K562 (cell line): Measurements from ENCODE around the gene C16orf74. TPM values are rescaled to one million over a fixed set of nuclear protein-coding genes. Genes with fewer than 3 reads are reported as not detected.

ENCODE experiments used
- ATAC-seq: fragments of 200-7000 bp; cut with Tn5 transposase; 3 replicates; pipeline ENCODE4 v1.9.1; 2020; ENCODE audit warnings: moderate library complexity
- BruUV-seq: library from RNA; stranded (reverse); fragments of 400-500 nt; replicated peaks from 2 replicates; lab custom pipeline; 2021; lab: Mats Ljungman, UMichigan
- CTCF ChIA-PET: fragments of 300-600 bp; formaldehyde crosslinking; extraction: SDS; loops from one replicate; lab custom pipeline; 2021; ENCODE audit warnings: low intra/inter-chr PET ratio; lab: Yijun Ruan, JAX
- POLR2A ChIA-PET: fragments of 300-600, 350-650 bp; sonication (Branson Sonifier 250); formaldehyde crosslinking; extraction: SDS; loops from one replicate; lab custom pipeline; 2021; ENCODE audit warnings: antibody characterized with exemption, inconsistent platforms; lab: Yijun Ruan, JAX
- DNase-seq, 4 experiments: peaks; one replicate each; pipeline versions ENCODE4 v3.0.0 to v3.0.0-alpha.2; 2011 to 2018; ENCODE audit warnings: low spot score in 3 of 4, mixed read lengths in 3 of 4; ENCODE audit errors: extremely low read depth in 1 of 4
- FAIRE-seq: peaks from 2 replicates; lab custom pipeline; 2011; peaks lifted over from hg19 to GRCh38; lab: Jason Lieb, UNC
- H2AFZ ChIP-seq: 2 replicates; pipeline ENCODE4 v1.6.0; 2011; ENCODE audit warnings: low read depth, low read length, control low read depth, inconsistent platforms
- H3K27ac ChIP-seq: fragments of 200-600 bp; 3 replicates; pipeline ENCODE4 v1.8.0; 2011; ENCODE audit warnings: low read depth, mild to moderate bottlenecking, control low read depth, inconsistent platforms, low read length, moderate library complexity, mixed read lengths; ENCODE audit errors: extremely low read depth
- H3K27me3 ChIP-seq, 2 experiments: fragments of 300-600 bp in 1 of 2; 2 replicates in 1 of 2; 3 replicates in 1 of 2; pipeline versions ENCODE4 v1.6.0 to v1.8.0; 2011; ENCODE audit warnings: inconsistent platforms in 2 of 2, low read length in 2 of 2, mild to moderate bottlenecking in 1 of 2, mixed read lengths in 1 of 2, moderate library complexity in 1 of 2; ENCODE audit not compliant: control insufficient read depth in 2 of 2, insufficient read depth in 2 of 2
- H3K36me3 ChIP-seq: fragments of 300-600 bp; 3 replicates; pipeline ENCODE4 v1.8.0; 2011; ENCODE audit warnings: mild to moderate bottlenecking, low read length, inconsistent platforms; ENCODE audit not compliant: control insufficient read depth, insufficient read depth
- H3K4me1 ChIP-seq, 2 experiments: fragments of 200-600 bp in 1 of 2; replicated peaks in 1 of 2; 2 replicates in 1 of 2; 3 replicates in 1 of 2; pipeline versions ENCODE4 v1.5.1 to v1.8.0; 2011; ENCODE audit warnings: inconsistent platforms in 2 of 2, low read length in 2 of 2, mild to moderate bottlenecking in 1 of 2, mixed read lengths in 1 of 2, moderate library complexity in 1 of 2; ENCODE audit not compliant: control insufficient read depth in 2 of 2, insufficient read depth in 2 of 2
- H3K4me2 ChIP-seq: 2 replicates; pipeline ENCODE4 v1.6.1; 2011; ENCODE audit warnings: low read length, control low read depth, inconsistent platforms, mixed read lengths; ENCODE audit not compliant: insufficient read depth
- H3K4me3 ChIP-seq: fragments of 200-600 bp; sonication (generic), shearing (Covaris generic); 2 replicates; pipeline ENCODE4 v1.5.1; 2016; ENCODE audit warnings: control low read depth, inconsistent platforms
- H3K79me2 ChIP-seq: fragments of 200-600 bp; 3 replicates; pipeline ENCODE4 v1.8.0; 2011; ENCODE audit warnings: low read length, inconsistent platforms; ENCODE audit not compliant: control insufficient read depth, insufficient read depth
- H3K9ac ChIP-seq, 2 experiments: 2 replicates each; pipeline versions ENCODE4 v1.6.0 to v1.6.1; 2011; ENCODE audit warnings: low read depth in 2 of 2, low read length in 2 of 2, control low read depth in 1 of 2, inconsistent platforms in 1 of 2, mild to moderate bottlenecking in 1 of 2, mixed read lengths in 1 of 2; ENCODE audit not compliant: insufficient read depth in 1 of 2
- H3K9me1 ChIP-seq: one replicate; pipeline ENCODE4 v1.6.0; 2011; ENCODE audit warnings: inconsistent platforms, mild to moderate bottlenecking, low read length, moderate library complexity; ENCODE audit not compliant: control insufficient read depth, insufficient read depth
- H3K9me3 ChIP-seq: replicated peaks from 2 replicates; pipeline ENCODE4 v1.5.1; 2011; ENCODE audit warnings: low read depth, low read length, inconsistent platforms; ENCODE audit not compliant: control insufficient read depth, insufficient read depth
- H4K20me1 ChIP-seq: replicated peaks from 2 replicates; pipeline ENCODE4 v1.6.1; 2011; ENCODE audit warnings: low read length, inconsistent platforms, mixed read lengths; ENCODE audit not compliant: control insufficient read depth, insufficient read depth
- ATF3 ChIP-seq, 2 experiments: fragments of 450-650 bp in 1 of 2; sonication (generic) in 1 of 2; formaldehyde crosslinking in 1 of 2; IDR thresholded peaks in 1 of 2; conservative IDR thresholded peaks in 1 of 2; 2 replicates each; pipeline versions ENCODE4 v1.6.1 to v1.8.1; 2016 to 2023; ENCODE audit warnings: mild to moderate bottlenecking in 2 of 2, moderate library complexity in 2 of 2, inconsistent platforms in 1 of 2, missing genetic modification reagents in 1 of 2
- CCNT2 ChIP-seq: IDR thresholded peaks from 2 replicates; pipeline ENCODE4 v1.6.1; 2011; ENCODE audit warnings: borderline replicate concordance, low read depth, mild to moderate bottlenecking, moderate library complexity, mixed read lengths, low read length; ENCODE audit not compliant: insufficient read length; ENCODE audit errors: extremely low read depth
- CEBPG ChIP-seq, 3 experiments: fragments of 200-800 bp in 1 of 3; sonication (Bioruptor generic) in 1 of 3; sonication (generic) in 1 of 3; formaldehyde crosslinking in 1 of 3; IDR thresholded peaks in 2 of 3; conservative IDR thresholded peaks in 1 of 3; 2 replicates each; pipeline versions ENCODE4 v1.6.1 to v1.8.0; 2016 to 2022; ENCODE audit warnings: missing compliant biosample characterization in 2 of 3, missing genetic modification characterization in 2 of 3, mild to moderate bottlenecking in 1 of 3, missing genetic modification reagents in 1 of 3
- CSDE1 ChIP-seq, 2 experiments: fragments of 450-650 bp; IDR thresholded peaks; 2 replicates each; pipeline ENCODE4 v1.6.1; 2016; ENCODE audit warnings: mild to moderate bottlenecking in 1 of 2
- GATAD2A ChIP-seq: fragments of 450-650 bp; IDR thresholded peaks from 2 replicates; pipeline ENCODE4 v1.6.1; 2017
- HDAC2 ChIP-seq: fragments of 450-650 bp; IDR thresholded peaks from 2 replicates; pipeline ENCODE4 v1.6.1; 2016; ENCODE audit warnings: mild to moderate bottlenecking
- LCOR ChIP-seq: sonication (generic); formaldehyde crosslinking; IDR thresholded peaks from 2 replicates; pipeline ENCODE4 v1.8.0; 2022; ENCODE audit warnings: mild to moderate bottlenecking, missing genetic modification reagents
- SREBF2 ChIP-seq: sonication (generic); formaldehyde crosslinking; IDR thresholded peaks from 2 replicates; pipeline ENCODE4 v1.4.0; 2020; ENCODE audit warnings: mild to moderate bottlenecking, missing genetic modification reagents
- XRCC3 ChIP-seq: fragments of 450-650 bp; IDR thresholded peaks from 2 replicates; pipeline ENCODE4 v1.6.1; 2017; ENCODE audit warnings: mild to moderate bottlenecking, moderate library complexity
- ZBTB12 ChIP-seq: fragments of 250-450 bp; sonication (Bioruptor Pico); IDR thresholded peaks from 2 replicates; pipeline ENCODE4 v1.4.0; 2020
- ZFPM2 ChIP-seq: fragments of 250-450 bp; sonication (Bioruptor Pico); IDR thresholded peaks from 2 replicates; pipeline ENCODE4 v1.5.1; 2022; ENCODE audit warnings: mild to moderate bottlenecking
- ZNF165 ChIP-seq: fragments of 250-450 bp; sonication (Bioruptor Pico); IDR thresholded peaks from 2 replicates; pipeline ENCODE4 v1.4.0; 2020; ENCODE audit warnings: borderline replicate concordance
- ZNF41 ChIP-seq: fragments of 250-450 bp; sonication (Bioruptor Pico); conservative IDR thresholded peaks from 2 replicates; pipeline ENCODE4 v1.4.0; 2020; ENCODE audit warnings: mild to moderate bottlenecking
- ZNF780A ChIP-seq: fragments of 250-450 bp; sonication (Bioruptor Pico); IDR thresholded peaks from 2 replicates; pipeline ENCODE4 v1.5.0; 2021; ENCODE audit warnings: mild to moderate bottlenecking
- WGBS: fragments of 100-300 bp; shearing (Covaris generic); methylation state at CpG from one replicate; pipeline ENCODE4 v1.1.6; 2016; ENCODE audit warnings: low coverage, mixed read lengths; ENCODE audit not compliant: insufficient coverage; ENCODE audit errors: missing lambda C conversion rate; 5-methylcytosine and 5-hydroxymethylcytosine counted together
- in situ Hi-C: fragments of 300-500 bp; cut with MboI; formaldehyde crosslinking; loops from 4 replicates; pipeline ENCODE4 v1.15.0; 2018; ENCODE audit warnings: inconsistent platforms, mixed read lengths
- intact Hi-C: fragments of 100-400 bp; cut with micrococcal nuclease; formaldehyde crosslinking; loops from 2 replicates; pipeline ENCODE4 v1.14.2; 2022
- polyA plus RNA-seq, 8 experiments: library from polyadenylated mRNA; depleted of rRNA in 4 of 8; stranded (reverse) in 5 of 8; unstranded in 3 of 8; fragments of >200 nt; fragmentation: Nextera tagmentation in 2 of 8; fragmentation: Illumina TruSeq in 1 of 8; extraction: Ambion mirVana in 2 of 8; extraction: Trizol in 1 of 8; gene quantifications; 2 replicates each; pipeline versions ENCODE4 v1.2.1 to v1.2.3, GENCODE V29; 2011 to 2014; ENCODE audit warnings: inconsistent platforms in 1 of 8, missing spikeins in 1 of 8
- total RNA-seq, 7 experiments: library from RNA; depleted of rRNA in 6 of 7; stranded (reverse); fragments of >200 nt in 6 of 7; fragmentation: Illumina TruSeq in 2 of 7; extraction: Trizol in 2 of 7; gene quantifications; 2 replicates each; pipeline versions ENCODE4 v1.2.1 to v1.2.3, GENCODE V29; 2011 to 2021; ENCODE audit warnings: low replicate concordance in 1 of 7
- TF ChIP-seq, protein P1 (sequence below): fragments of 450-650 bp; IDR thresholded peaks from 2 replicates; pipeline ENCODE4 v1.6.1; 2017; ENCODE audit warnings: antibody characterized with exemption, mild to moderate bottlenecking

C16orf74 gene
- total and polyA plus RNA-seq, 9 of the 15 experiments (the other 6 are each of a cell fraction or from before 2014, with no cell fraction given) = not detected

- no peak overlapping the region for H3K9ac ChIP-seq
- ChIA-PET CTCF (no interaction called here), POLR2A (interaction anchor here (1.0 to 2.4 kb wide), 3 partner anchors 8 to 17 kb away, joined by 4 to 18 read pairs (median 6); no protein-coding TSS in a partner anchor)
- H3K9me1 ChIP-seq = peaks cover 5% of the 10 kb centered on the region
- no peak for DNase-seq
- no peaks in the 10 kb centered on the region for H3K9me3 ChIP-seq
- no peaks in the 10 kb centered on the region for H3K27me3 ChIP-seq
- no TSS peak for BruUV-seq
- H2AFZ ChIP-seq = no peak overlapping the region
- H3K36me3 ChIP-seq = peaks cover 98% of the 10 kb centered on the region
- WGBS = 79% methylated on average over 8 of the region's 9 CpGs
- peaks cover 49% of the 10 kb centered on the region for H3K79me2 ChIP-seq
- no peak for ATAC-seq
- intact Hi-C loops (no loop called here), in situ Hi-C loops (no loop called here)
- no peak overlapping the region for H3K4me3 ChIP-seq
- H3K27ac ChIP-seq = no peak overlapping the region
- FAIRE-seq = no peak
- no peak overlapping the region for H3K4me2 ChIP-seq
- H4K20me1 ChIP-seq = peaks cover 15% of the 10 kb centered on the region
- peaks cover 10 to 11% of the 10 kb centered on the region in 2 experiments; a peak in 4 of 5 replicates for H3K4me1 ChIP-seq
- no peak for TF ChIP-seq GATAD2A
- TF ChIP-seq, protein P1, sequence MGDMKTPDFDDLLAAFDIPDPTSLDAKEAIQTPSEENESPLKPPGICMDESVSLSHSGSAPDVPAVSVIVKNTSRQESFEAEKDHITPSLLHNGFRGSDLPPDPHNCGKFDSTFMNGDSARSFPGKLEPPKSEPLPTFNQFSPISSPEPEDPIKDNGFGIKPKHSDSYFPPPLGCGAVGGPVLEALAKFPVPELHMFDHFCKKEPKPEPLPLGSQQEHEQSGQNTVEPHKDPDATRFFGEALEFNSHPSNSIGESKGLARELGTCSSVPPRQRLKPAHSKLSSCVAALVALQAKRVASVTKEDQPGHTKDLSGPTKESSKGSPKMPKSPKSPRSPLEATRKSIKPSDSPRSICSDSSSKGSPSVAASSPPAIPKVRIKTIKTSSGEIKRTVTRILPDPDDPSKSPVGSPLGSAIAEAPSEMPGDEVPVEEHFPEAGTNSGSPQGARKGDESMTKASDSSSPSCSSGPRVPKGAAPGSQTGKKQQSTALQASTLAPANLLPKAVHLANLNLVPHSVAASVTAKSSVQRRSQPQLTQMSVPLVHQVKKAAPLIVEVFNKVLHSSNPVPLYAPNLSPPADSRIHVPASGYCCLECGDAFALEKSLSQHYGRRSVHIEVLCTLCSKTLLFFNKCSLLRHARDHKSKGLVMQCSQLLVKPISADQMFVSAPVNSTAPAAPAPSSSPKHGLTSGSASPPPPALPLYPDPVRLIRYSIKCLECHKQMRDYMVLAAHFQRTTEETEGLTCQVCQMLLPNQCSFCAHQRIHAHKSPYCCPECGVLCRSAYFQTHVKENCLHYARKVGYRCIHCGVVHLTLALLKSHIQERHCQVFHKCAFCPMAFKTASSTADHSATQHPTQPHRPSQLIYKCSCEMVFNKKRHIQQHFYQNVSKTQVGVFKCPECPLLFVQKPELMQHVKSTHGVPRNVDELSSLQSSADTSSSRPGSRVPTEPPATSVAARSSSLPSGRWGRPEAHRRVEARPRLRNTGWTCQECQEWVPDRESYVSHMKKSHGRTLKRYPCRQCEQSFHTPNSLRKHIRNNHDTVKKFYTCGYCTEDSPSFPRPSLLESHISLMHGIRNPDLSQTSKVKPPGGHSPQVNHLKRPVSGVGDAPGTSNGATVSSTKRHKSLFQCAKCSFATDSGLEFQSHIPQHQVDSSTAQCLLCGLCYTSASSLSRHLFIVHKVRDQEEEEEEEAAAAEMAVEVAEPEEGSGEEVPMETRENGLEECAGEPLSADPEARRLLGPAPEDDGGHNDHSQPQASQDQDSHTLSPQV = no peak
- no peak for TF ChIP-seq ZNF165 (CRISPR knock-in tag)
- no peak for TF ChIP-seq ZNF41
- no peak for TF ChIP-seq SREBF2 (CRISPR knock-in tag)
- no peak for TF ChIP-seq ATF3 (IDR thresholded peaks at IDR 0.05)
- TF ChIP-seq ATF3 (CRISPR knock-in tag; conservative IDR thresholded peaks at IDR 0.05) = no peak
- TF ChIP-seq CSDE1 (IDR thresholded peaks at IDR 0.05) = no peak
- TF ChIP-seq ZBTB12 (CRISPR knock-in tag) = no peak
- no peak for TF ChIP-seq ZFPM2
- no peak for TF ChIP-seq ZNF780A
- TF ChIP-seq XRCC3 = no peak
- no peak for TF ChIP-seq CCNT2
- TF ChIP-seq LCOR (CRISPR knock-in tag) = no peak
- TF ChIP-seq HDAC2 = no peak
- no peak for TF ChIP-seq CEBPG (CRISPR knock-in tag; IDR thresholded peaks at IDR 0.05)
- TF ChIP-seq CEBPG (tag; conservative IDR thresholded peaks at IDR 0.05 in 1 of 2, IDR thresholded peaks at IDR 0.05 in 1 of 2) = no peak
Observed at GRCh38 chr16:85682516-85682915, 68.4 kb downstream of the C16orf74 start.
